CD14-positive monocyte (primary cell): ENCODE data around the gene NVL. TPM values are rescaled to one million over a fixed set of nuclear protein-coding genes. Genes with fewer than 3 reads are reported as not detected.
"Not testable (repeated sequence)": the region's sequence is repeated elsewhere in the genome, so short reads cannot be mapped to it uniquely, and the experiment has no call there.

Source experiments
- DNase-seq, 3 donors: peaks; one replicate each; pipeline ENCODE4 v3.0.0-alpha.2; 2011 to 2022
- H2AFZ ChIP-seq: 2 replicates; pipeline ENCODE4 v1.6.0; 2012; ENCODE audit warnings: mild to moderate bottlenecking, low read depth, low read length, inconsistent platforms; ENCODE audit not compliant: insufficient read depth, poor library complexity, severe bottlenecking
- H3K27ac ChIP-seq, 2 donors: 1 replicate in 1 of 2; 2 replicates in 1 of 2; pipeline ENCODE4 v1.5.1; 2012 to 2013; ENCODE audit warnings: low read length in 2 of 2, control low read depth in 1 of 2, inconsistent platforms in 1 of 2, low read depth in 1 of 2, mild to moderate bottlenecking in 1 of 2
- H3K27me3 ChIP-seq, 2 donors: one replicate each; pipeline versions ENCODE4 v1.6.0 to v1.6.1; 2011 to 2013; ENCODE audit warnings: low read length in 2 of 2; ENCODE audit not compliant: control insufficient read depth in 2 of 2, insufficient read depth in 2 of 2
- H3K36me3 ChIP-seq, 2 donors: replicated peaks in 1 of 2; 1 replicate in 1 of 2; 2 replicates in 1 of 2; pipeline versions ENCODE4 v1.5.1 to v1.6.1; 2012 to 2013; ENCODE audit warnings: low read length in 2 of 2, control low read depth in 1 of 2, inconsistent platforms in 1 of 2, mild to moderate bottlenecking in 1 of 2; ENCODE audit not compliant: insufficient read depth in 2 of 2, control insufficient read depth in 1 of 2
- H3K4me1 ChIP-seq, 2 donors: 1 replicate in 1 of 2; 2 replicates in 1 of 2; pipeline versions ENCODE4 v1.5.1 to v1.6.1; 2012 to 2013; ENCODE audit warnings: low read length in 2 of 2, control low read depth in 1 of 2, inconsistent platforms in 1 of 2, mild to moderate bottlenecking in 1 of 2, moderate library complexity in 1 of 2; ENCODE audit not compliant: insufficient read depth in 2 of 2, control insufficient read depth in 1 of 2
- H3K4me2 ChIP-seq: replicated peaks from 2 replicates; pipeline ENCODE3; 2012; ENCODE audit warnings: low read length, moderate library complexity, mild to moderate bottlenecking; ENCODE audit not compliant: poor library complexity, severe bottlenecking; ENCODE audit errors: extremely low read depth
- H3K4me3 ChIP-seq, 3 experiments: fragments of 200-600 bp in 1 of 3; sonication (generic) in 1 of 3; replicated peaks in 1 of 3; 1 replicate in 2 of 3; 2 replicates in 1 of 3; pipeline ENCODE4 v1.5.1; 2011 to 2013; ENCODE audit warnings: low read length in 3 of 3, mild to moderate bottlenecking in 3 of 3, control low read depth in 2 of 3, low read depth in 2 of 3, inconsistent platforms in 1 of 3, moderate library complexity in 1 of 3
- H3K79me2 ChIP-seq: 2 replicates; pipeline ENCODE4 v1.6.0; 2012; ENCODE audit warnings: mild to moderate bottlenecking, control low read depth, inconsistent platforms, low read length, moderate library complexity; ENCODE audit not compliant: insufficient read depth
- H3K9ac ChIP-seq: 2 replicates; pipeline ENCODE4 v1.6.0; 2017; ENCODE audit warnings: low read length, mild to moderate bottlenecking; ENCODE audit not compliant: insufficient read depth, poor library complexity, severe bottlenecking
- H3K9me3 ChIP-seq, 2 donors: replicated peaks in 1 of 2; 1 replicate in 1 of 2; 2 replicates in 1 of 2; pipeline versions ENCODE4 v1.5.1 to v1.6.1; 2012 to 2013; ENCODE audit warnings: low read length in 2 of 2, control low read depth in 1 of 2; ENCODE audit not compliant: control insufficient read depth in 1 of 2, insufficient read depth in 1 of 2
- H4K20me1 ChIP-seq: 2 replicates; pipeline ENCODE4 v1.6.0; 2012; ENCODE audit warnings: mild to moderate bottlenecking, low read length, control low read depth, moderate library complexity; ENCODE audit not compliant: insufficient read depth
- H3K27ac Mint-ChIP-seq, 7 donors: one replicate each; pipeline ENCODE4 v1.8.0; 2020; ENCODE audit warnings: mild to moderate bottlenecking in 7 of 7, mixed read lengths in 7 of 7, moderate library complexity in 6 of 7, inconsistent platforms in 2 of 7
- H3K27me3 Mint-ChIP-seq, 3 donors: one replicate each; pipeline ENCODE4 v1.8.0; 2021 to 2022; ENCODE audit warnings: low read depth in 3 of 3, mild to moderate bottlenecking in 3 of 3, mixed read lengths in 3 of 3, moderate library complexity in 3 of 3, inconsistent platforms in 1 of 3
- H3K36me3 Mint-ChIP-seq, 2 donors: one replicate each; pipeline ENCODE4 v1.8.0; 2020; ENCODE audit warnings: mixed read lengths in 2 of 2, inconsistent platforms in 1 of 2, mild to moderate bottlenecking in 1 of 2
- H3K4me1 Mint-ChIP-seq: one replicate; pipeline ENCODE4 v1.8.0; 2020; ENCODE audit warnings: mild to moderate bottlenecking, mixed read lengths
- H3K4me3 Mint-ChIP-seq, 2 donors: one replicate each; pipeline ENCODE4 v1.8.0; 2020; ENCODE audit warnings: mild to moderate bottlenecking in 2 of 2, mixed read lengths in 2 of 2, moderate library complexity in 1 of 2
- H3K9me3 Mint-ChIP-seq, 7 donors: one replicate each; pipeline ENCODE4 v1.8.0; 2020 to 2022; ENCODE audit warnings: mixed read lengths in 7 of 7, mild to moderate bottlenecking in 6 of 7, moderate library complexity in 6 of 7, inconsistent platforms in 2 of 7
- WGBS: methylation state at CpG from one replicate; pipeline ENCODE4 v1.1.5; 2013; ENCODE audit warnings: missing lambda C conversion rate; ENCODE audit not compliant: insufficient coverage; 5-methylcytosine and 5-hydroxymethylcytosine counted together
- intact Hi-C, 2 donors: fragments of 100-400 bp; cut with micrococcal nuclease; formaldehyde crosslinking; loops; one replicate each; pipeline versions ENCODE4 v1.15.0 to v1.15.1; 2023
- polyA plus RNA-seq, 3 donors: library from polyadenylated mRNA; depleted of rRNA in 1 of 3; unstranded in 2 of 3; stranded (reverse) in 1 of 3; fragments of 300-500 nt in 2 of 3; fragments of >200 nt in 1 of 3; fragmentation: Illumina TruSeq in 2 of 3; gene quantifications; 1 replicate in 2 of 3; 2 replicates in 1 of 3; pipeline ENCODE4 v1.2.3, GENCODE V29; 2012 to 2021
- TF ChIP-seq, protein P1 (sequence below): fragments of 200-600 bp; IDR thresholded peaks from one replicate; pipeline ENCODE4 v1.8.0; 2022; ENCODE audit warnings: antibody characterized with exemption, mild to moderate bottlenecking

The NVL gene
- polyA plus RNA-seq, 3 donors: 8.4 to 12.6 (median 9.6) TPM

DNA sequence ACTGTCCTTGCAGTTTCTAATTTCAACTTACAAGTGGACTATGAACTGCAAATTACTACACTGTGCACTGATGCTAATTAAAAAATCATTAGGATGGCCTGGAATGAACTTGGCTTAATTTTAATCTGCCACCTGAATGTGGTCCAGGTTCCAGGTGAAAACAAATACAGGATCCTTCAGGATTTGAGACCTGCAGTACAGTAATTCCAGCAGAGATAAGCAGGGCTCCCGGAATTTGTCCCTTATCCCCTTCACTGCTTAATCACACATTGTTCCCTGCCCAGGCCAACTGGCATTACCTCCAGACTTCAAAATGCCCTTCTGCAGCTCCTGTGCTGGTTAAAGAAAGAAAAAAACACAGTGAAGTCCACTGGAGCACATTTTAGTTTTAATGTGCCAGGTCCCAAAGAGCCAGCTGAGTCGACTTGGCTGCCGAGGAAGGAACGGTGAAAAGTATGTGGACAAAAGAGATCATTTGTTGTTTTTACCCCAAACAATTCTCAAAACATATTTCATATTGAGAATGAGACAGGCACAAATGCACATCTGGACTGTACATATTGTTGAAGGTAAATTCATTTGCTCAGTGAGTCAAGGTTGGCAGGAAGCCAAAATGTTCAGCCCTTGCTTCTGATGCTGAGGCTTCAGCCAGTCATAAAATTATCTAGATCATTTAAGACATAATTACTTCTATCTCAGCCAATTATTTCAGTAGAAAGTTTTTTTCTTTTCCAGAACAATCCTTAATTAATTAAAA is 118.6 kb downstream of the NVL start:
- Mint-ChIP-seq H3K36me3 (no peaks in the 10 kb centered on the region), H3K4me3 (no peak overlapping the region), H3K9me3 (no peaks in the 10 kb centered on the region), H3K27me3 (peaks cover 0 to 2% (median 0%) of the 10 kb centered on the region in 3 donors), H3K27ac (no peak overlapping the region), H3K4me1 (peaks cover 28% of the 10 kb centered on the region)
- WGBS: 100% methylated on average over 1 of the region's 4 CpGs
- TF ChIP-seq, protein P1, sequence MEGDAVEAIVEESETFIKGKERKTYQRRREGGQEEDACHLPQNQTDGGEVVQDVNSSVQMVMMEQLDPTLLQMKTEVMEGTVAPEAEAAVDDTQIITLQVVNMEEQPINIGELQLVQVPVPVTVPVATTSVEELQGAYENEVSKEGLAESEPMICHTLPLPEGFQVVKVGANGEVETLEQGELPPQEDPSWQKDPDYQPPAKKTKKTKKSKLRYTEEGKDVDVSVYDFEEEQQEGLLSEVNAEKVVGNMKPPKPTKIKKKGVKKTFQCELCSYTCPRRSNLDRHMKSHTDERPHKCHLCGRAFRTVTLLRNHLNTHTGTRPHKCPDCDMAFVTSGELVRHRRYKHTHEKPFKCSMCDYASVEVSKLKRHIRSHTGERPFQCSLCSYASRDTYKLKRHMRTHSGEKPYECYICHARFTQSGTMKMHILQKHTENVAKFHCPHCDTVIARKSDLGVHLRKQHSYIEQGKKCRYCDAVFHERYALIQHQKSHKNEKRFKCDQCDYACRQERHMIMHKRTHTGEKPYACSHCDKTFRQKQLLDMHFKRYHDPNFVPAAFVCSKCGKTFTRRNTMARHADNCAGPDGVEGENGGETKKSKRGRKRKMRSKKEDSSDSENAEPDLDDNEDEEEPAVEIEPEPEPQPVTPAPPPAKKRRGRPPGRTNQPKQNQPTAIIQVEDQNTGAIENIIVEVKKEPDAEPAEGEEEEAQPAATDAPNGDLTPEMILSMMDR: no peak
- Histone ChIP-seq H3K9me3 (no peaks in the 10 kb centered on the region), H3K79me2 (no peaks in the 10 kb centered on the region), H4K20me1 (no peaks in the 10 kb centered on the region), H3K36me3 (no peaks in the 10 kb centered on the region), H3K9ac (no peak overlapping the region), H2AFZ (no peak overlapping the region), H3K4me1 (peaks cover 18 to 26% of the 10 kb centered on the region in 2 donors), H3K27ac (no peak overlapping the region), H3K4me3 (no peak overlapping the region), H3K4me2 (no peak overlapping the region), H3K27me3 (no peaks in the 10 kb centered on the region)
- intact Hi-C loops: no loop called here
- DNase-seq: peak in 1 of 3 donors; percentile 20

DNA sequence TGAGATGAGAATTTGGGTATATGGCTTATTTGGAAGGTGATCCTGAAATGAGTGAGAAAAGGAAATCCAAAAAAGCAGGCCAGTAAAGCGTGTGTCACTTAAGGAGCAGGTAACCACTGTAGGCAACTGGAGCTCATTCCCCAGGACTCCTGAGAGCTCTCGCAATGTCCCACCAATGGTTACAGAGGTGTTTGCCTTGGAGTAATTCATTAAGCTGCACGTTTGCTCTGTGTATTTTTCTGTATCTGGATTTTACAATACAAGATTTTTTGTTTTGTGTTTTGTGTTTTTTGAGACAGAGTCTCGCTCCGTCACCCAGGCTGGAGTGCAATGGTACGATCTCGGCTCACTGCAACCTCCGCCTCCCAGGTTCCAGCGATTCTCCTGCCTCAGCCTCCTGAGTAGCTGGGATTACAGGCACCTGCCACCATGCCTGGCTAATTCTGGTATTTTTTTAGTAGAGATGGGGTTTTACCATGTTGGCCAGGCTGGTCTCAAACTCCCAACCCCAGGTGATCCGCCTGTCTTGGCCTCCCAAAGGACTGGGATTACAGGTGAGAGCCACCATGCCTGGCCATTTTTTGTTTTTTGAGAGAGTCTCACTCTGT is 123.9 kb downstream of the NVL start:
- peak overlapping the region; percentile 87 to 97 (median 95) for H3K27ac Mint-ChIP-seq
- H3K4me1 Mint-ChIP-seq: peaks cover 63% of the 10 kb centered on the region
- not testable (repeated sequence) for H3K9me3 ChIP-seq, H3K36me3 Mint-ChIP-seq, H3K36me3 ChIP-seq, H4K20me1 ChIP-seq, H3K4me3 ChIP-seq, H3K27me3 Mint-ChIP-seq, H3K4me3 Mint-ChIP-seq, H3K27me3 ChIP-seq, H3K79me2 ChIP-seq, H3K9me3 Mint-ChIP-seq
- Histone ChIP-seq H3K27ac (peak overlapping the region; percentile 74 to 93), H2AFZ (peak overlapping the region; percentile 30), H3K4me1 (peaks cover 58 to 68% of the 10 kb centered on the region in 2 donors), H3K4me2 (peak overlapping the region; percentile 27), H3K9ac (peak overlapping the region; percentile 41)
- intact Hi-C loops: loop anchor here in 1 of 2 donors (5.0 kb wide), 1 partner anchor 34 kb away; no protein-coding TSS in a partner anchor
- 90% methylated on average over 3 of the region's 10 CpGs for WGBS
- DNase-seq: peak in 1 of 3 donors; percentile 24
